CMK (cell line): ENCODE measurements around the gene OR2V1.
"Not testable (repeated sequence)": the region's sequence is repeated elsewhere in the genome, so short reads cannot be mapped to it uniquely, and the experiment has no call there.

Experiments
- DNase-seq: peaks from one replicate; pipeline ENCODE4 v3.0.0-alpha.2; 2010; ENCODE audit warnings: low read depth

Gene OR2V1, protein sequence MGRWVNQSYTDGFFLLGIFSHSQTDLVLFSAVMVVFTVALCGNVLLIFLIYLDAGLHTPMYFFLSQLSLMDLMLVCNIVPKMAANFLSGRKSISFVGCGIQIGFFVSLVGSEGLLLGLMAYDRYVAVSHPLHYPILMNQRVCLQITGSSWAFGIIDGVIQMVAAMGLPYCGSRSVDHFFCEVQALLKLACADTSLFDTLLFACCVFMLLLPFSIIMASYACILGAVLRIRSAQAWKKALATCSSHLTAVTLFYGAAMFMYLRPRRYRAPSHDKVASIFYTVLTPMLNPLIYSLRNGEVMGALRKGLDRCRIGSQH

GRCh38 chr5:181130832-181131496 is at the start of gene OR2V1:
Gene OR2V1 (minus strand): TSS chr5:181131169. CDS start chr5:181125304, 5,865 bp downstream.
- DNase-seq: no peak

GRCh38 chr5:181177559-181177958 is 46.6 kb upstream of the OR2V1 start:
- DNase-seq: not testable (repeated sequence)

- no peak for DNase-seq
Measured at GRCh38 chr5:181176254-181176952, 45.4 kb upstream of the OR2V1 start.

DNA sequence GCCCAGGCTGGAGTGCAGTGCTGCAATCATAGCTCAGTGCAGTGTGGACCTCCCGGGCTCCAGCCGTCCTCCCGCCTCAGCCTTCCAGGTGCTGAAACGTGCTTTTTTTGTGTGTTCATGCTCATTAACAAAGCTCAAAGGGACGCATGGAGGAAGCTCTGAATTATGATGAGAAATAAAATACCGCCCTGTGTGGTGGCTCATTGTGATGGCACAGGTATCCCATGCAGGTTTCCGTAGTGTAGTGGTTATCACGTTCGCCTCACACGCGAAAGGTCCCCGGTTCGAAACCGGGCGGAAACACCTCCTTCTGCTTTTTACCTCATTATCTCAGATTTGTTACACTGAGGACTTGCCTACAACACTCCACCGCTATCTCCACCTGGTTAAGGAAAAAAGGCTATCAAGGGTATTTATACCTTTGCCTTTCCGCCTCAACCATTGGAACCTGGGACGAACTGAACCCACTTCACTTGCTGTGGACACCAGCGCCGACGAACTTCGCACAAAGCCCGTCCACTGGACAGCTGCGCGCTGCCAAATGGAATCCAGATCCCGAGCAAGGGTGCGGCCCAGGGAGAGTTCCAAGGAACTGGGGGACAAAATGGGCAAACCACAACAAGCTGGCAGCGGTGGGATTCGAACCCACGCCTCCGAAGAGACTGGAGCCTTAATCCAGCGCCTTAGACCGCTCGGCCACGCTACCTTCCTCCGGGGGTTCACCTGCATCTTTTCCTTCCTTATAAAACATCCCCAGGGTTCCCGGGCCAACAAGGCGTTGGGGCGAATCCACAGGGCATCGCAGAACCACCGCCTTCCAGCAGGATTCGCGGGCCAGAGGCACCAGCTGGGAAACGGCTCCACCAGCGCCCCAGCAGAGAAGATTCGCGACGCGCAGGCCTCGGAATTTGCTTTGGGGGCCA is 42.7 kb upstream of the OR2V1 start:
- no peak for DNase-seq

- DNase-seq: no peak
Measured at GRCh38 chr5:181173027-181173419, 42.1 kb upstream of the OR2V1 start.

GRCh38 chr5:181171782-181172181 is 40.8 kb upstream of the OR2V1 start:
- no peak for DNase-seq

- DNase-seq: no peak
Measured at GRCh38 chr5:181170996-181171395, 40.0 kb upstream of the OR2V1 start.

DNA sequence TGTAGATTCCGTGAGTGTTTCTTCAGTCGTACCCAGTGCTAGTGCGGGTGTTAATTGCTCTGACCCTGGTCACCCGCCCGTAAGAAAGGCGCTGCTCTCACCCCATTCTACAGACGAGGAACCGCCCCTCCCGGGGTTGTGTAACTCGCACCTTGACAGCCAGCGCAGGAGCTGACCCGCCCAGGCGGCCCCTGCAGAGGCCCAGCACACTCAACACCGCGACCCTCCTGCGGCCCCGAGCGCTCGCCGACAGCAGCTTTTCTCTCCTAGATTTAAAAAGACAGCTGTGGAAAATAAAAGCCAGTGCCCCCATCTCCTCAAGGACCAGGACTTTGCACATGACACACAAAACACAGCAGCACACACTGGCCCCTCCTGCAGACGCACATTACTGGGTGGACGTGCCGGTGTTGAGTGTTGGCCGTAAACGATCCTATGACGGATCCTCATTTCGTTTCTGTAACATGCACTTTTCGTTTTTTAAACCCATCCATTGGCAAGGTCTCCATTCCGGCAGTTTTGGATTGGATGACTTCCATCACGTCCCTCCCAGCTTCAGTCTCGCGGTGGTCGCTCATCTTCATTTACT is 39.4 kb upstream of the OR2V1 start:
- DNase-seq: no peak

- not testable (repeated sequence) for DNase-seq
Measured at GRCh38 chr5:181169459-181170236, 38.7 kb upstream of the OR2V1 start.

- DNase-seq: no peak
Measured at GRCh38 chr5:181168595-181169118, 37.7 kb upstream of the OR2V1 start.

DNA sequence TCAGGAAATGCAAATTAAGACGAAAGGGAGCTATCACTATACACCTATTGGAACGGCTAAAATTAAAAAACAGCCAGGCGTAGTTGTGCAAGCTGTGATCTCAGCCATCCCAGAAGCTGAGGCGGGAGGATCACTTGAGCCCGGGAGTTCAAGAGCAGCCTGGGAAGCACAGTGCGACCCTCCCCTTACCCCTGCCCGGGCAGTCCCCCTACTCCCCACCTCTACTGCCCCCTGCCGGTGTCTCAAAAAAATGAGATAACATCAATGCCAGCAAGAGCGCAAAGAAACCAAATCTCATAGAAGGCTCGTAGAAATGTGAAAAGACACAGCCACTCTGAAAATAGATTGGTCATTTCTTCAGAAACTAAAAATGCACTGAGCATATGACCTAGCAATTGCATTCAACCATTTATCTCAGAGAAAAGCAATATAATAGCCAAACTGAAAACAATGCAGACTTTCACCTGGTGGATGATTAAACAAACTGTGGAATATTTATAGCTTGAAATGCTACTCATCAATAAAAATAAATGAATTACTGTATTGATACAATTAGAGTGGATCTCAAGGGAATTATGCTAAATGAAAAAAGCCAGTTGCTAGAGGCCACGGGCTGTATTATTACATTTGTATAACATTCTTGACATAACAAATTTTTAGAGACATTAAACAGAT is 37.0 kb upstream of the OR2V1 start:
- no peak for DNase-seq

DNA sequence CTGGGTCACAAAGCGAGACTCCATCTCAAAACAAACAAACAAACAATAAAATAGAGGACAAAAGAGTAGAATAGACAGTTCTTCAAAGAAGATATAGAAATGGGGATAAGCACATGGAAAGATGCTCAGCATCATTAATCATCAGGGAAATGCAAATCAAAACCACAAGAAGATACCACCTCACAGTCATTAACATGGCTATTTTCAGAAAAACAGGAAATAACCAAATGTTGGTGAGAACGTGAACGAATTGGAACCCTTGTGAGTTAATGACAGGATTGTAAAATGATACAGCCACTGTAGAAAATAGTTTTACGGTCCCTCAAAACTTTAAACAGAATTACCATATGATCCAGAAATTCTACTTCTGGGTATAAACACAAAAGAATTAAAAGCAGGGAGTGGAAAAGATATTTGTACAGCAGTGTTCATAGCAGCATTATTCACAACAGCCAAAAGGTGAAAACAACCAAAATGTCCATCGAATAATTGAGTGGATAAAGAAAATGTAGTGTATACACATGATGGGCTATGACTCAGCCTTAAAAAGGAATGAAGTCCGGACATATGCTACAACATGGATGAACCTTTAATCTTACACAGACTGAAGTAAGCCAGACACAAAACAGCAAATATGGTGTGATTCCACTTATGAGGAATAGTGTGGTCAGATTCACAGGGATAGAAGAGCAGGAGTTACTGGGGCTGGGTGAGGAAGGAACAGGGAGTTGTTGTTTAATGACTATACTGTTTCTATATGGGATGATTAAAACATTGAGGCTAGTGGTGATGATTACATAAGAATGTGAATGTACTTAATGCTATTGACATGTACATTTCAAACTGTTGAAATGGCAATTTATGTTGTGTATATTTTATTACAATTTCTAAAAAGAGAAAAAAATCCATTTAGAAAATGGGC is 36.1 kb upstream of the OR2V1 start:
- DNase-seq: no peak

DNA sequence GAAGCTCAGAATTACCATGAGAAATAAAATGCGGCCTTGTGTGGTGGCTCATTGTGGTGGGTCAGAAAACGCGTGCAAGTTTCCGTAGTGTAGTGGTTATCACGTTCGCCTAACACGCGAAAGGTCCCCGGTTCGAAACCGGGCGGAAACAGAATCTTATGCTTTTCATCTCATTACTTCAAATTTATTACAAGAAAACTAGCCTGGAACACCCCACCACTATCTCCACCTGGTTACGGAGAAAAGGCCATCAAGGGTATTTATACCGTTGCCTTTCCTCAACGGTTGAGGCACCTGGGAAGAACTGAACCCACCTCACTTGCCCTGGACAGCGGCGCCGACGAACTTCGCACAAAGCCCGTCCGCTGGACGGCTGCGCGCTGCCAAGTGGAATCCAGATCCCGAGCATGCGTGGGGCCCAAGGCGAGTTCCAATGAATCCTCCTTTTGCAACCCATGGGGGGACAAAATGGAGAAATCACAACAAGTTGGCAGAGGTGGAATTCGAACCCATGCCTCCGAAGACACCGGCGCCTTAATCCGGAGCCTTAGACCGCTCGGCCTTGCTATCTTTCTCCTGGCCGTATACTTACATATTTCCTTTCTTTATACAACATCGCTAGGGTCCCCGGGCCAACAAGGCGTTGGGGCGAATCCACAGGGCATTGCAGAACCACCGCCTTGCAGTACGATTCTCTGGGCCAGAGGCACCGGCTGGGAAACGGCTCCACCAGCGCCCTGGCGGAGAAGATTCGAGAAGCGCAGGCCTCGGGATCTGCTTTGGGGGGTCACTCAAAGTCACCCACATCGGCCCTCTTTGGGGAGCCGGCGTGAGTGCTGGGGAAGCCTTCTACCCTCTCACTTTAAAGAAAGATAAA is 33.3 kb upstream of the OR2V1 start:
- no peak for DNase-seq

GRCh38 chr5:181163487-181164075 is 32.6 kb upstream of the OR2V1 start:
- no peak for DNase-seq

- no peak for DNase-seq
Measured at GRCh38 chr5:181161534-181162175, 30.7 kb upstream of the OR2V1 start.

DNA sequence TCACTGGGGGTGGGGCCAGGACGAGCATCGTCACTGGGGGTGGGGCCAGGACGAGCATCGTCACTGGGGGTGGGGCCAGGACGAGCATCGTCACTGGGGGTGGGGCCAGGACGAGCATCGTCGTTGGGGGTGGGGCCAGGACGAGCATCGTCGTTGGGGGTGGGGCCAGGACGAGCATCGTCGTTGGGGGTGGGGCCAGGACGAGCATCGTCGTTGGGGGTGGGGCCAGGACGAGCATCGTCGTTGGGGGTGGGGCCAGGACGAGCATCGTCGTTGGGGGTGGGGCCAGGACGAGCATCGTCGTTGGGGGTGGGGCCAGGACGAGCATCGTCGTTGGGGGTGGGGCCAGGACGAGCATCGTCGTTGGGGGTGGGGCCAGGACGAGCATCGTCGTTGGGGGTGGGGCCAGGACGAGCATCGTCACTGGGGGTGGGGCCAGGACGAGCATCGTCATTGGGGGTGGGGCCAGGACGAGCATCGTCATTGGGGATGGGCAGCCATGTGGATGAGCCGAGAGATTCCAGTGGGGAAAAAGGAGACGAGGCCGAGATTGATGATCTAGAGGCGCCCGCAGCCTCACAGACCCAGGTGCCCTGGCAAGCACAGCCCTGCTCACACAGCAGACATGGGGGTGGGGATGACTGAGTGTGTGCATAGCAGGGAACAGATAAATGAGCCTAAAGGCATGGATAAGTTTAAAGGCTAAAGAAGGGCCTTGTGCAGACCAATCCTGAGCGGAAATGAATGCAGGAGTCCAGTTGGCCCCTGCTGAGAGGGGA is 30.0 kb upstream of the OR2V1 start:
- DNase-seq: peak; percentile 15
